ENCODE measurements around the gene FUT7. TPM values are rescaled to one million over a fixed set of nuclear protein-coding genes. Genes with fewer than 3 reads are reported as not detected.

FUT7 gene
- total RNA-seq, 1 experiment from 2014 or later, result not detected

- no TSS peak for BruUV-seq (replicated peaks)
- ATAC-seq (no peak), DNase-seq (ENCODE audit: low read depth, low spot score) (no peak)
- no peaks in the 10 kb centered on the region for H3K9me2 ChIP-seq (ENCODE audit: insufficient read depth)
- no peaks in the 10 kb centered on the region for H3K79me2 ChIP-seq (ENCODE audit: insufficient read depth, low read length)
- no peaks in the 10 kb centered on the region for H3K9me3 ChIP-seq (ENCODE audit: control insufficient read depth in 1 of 2, insufficient read depth in 1 of 2, low read depth in 1 of 2, low read length in 2 of 2)
- ChIA-PET POLR2A (no interaction called here), CTCF (no interaction called here), RAD21 (ENCODE audit: low non-redundant PET in 1 of 2, low total read pairs in 2 of 2, uncharacterized antibody in 2 of 2, unreplicated experiment in 2 of 2) (no interaction called here)
- no peaks in the 10 kb centered on the region for H4K20me1 ChIP-seq (ENCODE audit: insufficient read depth)
- TF ChIP-seq SP1 (IDR thresholded peaks at IDR 0.05; ENCODE audit: low read depth) (no peak), ZNF274 (IDR thresholded peaks at IDR 0.05; ENCODE audit: low read depth, low read length) (no peak), SIN3A (IDR thresholded peaks at IDR 0.05; ENCODE audit: low read depth) (no peak), EZH2 (IDR thresholded peaks at IDR 0.05) (no peak), POLR2AphosphoS5 (IDR thresholded peaks at IDR 0.05; ENCODE audit: low read depth, low read length) (no peak), POLR2A (IDR thresholded peaks at IDR 0.05; ENCODE audit: borderline replicate concordance, extremely low read depth, insufficient read depth, insufficient read length) (no peak)
- TF ChIP-seq, protein P1, sequence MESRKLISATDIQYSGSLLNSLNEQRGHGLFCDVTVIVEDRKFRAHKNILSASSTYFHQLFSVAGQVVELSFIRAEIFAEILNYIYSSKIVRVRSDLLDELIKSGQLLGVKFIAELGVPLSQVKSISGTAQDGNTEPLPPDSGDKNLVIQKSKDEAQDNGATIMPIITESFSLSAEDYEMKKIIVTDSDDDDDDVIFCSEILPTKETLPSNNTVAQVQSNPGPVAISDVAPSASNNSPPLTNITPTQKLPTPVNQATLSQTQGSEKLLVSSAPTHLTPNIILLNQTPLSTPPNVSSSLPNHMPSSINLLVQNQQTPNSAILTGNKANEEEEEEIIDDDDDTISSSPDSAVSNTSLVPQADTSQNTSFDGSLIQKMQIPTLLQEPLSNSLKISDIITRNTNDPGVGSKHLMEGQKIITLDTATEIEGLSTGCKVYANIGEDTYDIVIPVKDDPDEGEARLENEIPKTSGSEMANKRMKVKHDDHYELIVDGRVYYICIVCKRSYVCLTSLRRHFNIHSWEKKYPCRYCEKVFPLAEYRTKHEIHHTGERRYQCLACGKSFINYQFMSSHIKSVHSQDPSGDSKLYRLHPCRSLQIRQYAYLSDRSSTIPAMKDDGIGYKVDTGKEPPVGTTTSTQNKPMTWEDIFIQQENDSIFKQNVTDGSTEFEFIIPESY (IDR thresholded peaks at IDR 0.05; ENCODE audit: extremely low read depth, insufficient replicate concordance, low read length), result no peak
- TF ChIP-seq, protein P2, sequence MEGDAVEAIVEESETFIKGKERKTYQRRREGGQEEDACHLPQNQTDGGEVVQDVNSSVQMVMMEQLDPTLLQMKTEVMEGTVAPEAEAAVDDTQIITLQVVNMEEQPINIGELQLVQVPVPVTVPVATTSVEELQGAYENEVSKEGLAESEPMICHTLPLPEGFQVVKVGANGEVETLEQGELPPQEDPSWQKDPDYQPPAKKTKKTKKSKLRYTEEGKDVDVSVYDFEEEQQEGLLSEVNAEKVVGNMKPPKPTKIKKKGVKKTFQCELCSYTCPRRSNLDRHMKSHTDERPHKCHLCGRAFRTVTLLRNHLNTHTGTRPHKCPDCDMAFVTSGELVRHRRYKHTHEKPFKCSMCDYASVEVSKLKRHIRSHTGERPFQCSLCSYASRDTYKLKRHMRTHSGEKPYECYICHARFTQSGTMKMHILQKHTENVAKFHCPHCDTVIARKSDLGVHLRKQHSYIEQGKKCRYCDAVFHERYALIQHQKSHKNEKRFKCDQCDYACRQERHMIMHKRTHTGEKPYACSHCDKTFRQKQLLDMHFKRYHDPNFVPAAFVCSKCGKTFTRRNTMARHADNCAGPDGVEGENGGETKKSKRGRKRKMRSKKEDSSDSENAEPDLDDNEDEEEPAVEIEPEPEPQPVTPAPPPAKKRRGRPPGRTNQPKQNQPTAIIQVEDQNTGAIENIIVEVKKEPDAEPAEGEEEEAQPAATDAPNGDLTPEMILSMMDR (IDR thresholded peaks at IDR 0.05 in 2 of 3, conservative IDR thresholded peaks at IDR 0.05 in 1 of 3; ENCODE audit: borderline replicate concordance in 1 of 3, insufficient read depth in 1 of 3, low read depth in 2 of 3, low read length in 2 of 3), result no peak
- TF ChIP-seq, protein P3, sequence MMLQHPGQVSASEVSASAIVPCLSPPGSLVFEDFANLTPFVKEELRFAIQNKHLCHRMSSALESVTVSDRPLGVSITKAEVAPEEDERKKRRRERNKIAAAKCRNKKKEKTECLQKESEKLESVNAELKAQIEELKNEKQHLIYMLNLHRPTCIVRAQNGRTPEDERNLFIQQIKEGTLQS (IDR thresholded peaks at IDR 0.05), result no peak
- TF ChIP-seq, protein P4, sequence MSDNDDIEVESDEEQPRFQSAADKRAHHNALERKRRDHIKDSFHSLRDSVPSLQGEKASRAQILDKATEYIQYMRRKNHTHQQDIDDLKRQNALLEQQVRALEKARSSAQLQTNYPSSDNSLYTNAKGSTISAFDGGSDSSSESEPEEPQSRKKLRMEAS (IDR thresholded peaks at IDR 0.05), result no peak
- intact Hi-C loops (cut with micrococcal nuclease), result no loop called here
- H3K27ac ChIP-seq (ENCODE audit: low read depth, low read length), result no peak overlapping the region
- H3K27me3 ChIP-seq (ENCODE audit: insufficient read depth, low read length), result no peaks in the 10 kb centered on the region
- H3K4me2 ChIP-seq (ENCODE audit: low read length), result no peak overlapping the region
- no peak overlapping the region for H2AFZ ChIP-seq (ENCODE audit: low read depth, low read length, poor library complexity, severe bottlenecking)
- peaks cover 19 to 34% of the 10 kb centered on the region in 2 experiments; a peak in 3 of 4 replicates for H3K36me3 ChIP-seq (ENCODE audit: control insufficient read depth in 1 of 2, insufficient read depth in 2 of 2, low read length in 2 of 2)
- H3K9ac ChIP-seq (ENCODE audit: low read length), result no peak overlapping the region
- H3K4me3 ChIP-seq (replicated peaks in 1 of 2; ENCODE audit: low read depth in 1 of 2, low read length in 2 of 2), result no peak overlapping the region
- no peaks in the 10 kb centered on the region for H3K4me1 ChIP-seq (ENCODE audit: control insufficient read depth in 1 of 2, insufficient read depth in 2 of 2, low read length in 2 of 2)
Measured at GRCh38 chr9:137014166-137014565, 17.7 kb downstream of the FUT7 start.
